ENCODE data around the gene PLD4.
"Not testable (repeated sequence)": the region's sequence is repeated elsewhere in the genome, so short reads cannot be mapped to it uniquely, and the experiment has no call there.

DNA sequence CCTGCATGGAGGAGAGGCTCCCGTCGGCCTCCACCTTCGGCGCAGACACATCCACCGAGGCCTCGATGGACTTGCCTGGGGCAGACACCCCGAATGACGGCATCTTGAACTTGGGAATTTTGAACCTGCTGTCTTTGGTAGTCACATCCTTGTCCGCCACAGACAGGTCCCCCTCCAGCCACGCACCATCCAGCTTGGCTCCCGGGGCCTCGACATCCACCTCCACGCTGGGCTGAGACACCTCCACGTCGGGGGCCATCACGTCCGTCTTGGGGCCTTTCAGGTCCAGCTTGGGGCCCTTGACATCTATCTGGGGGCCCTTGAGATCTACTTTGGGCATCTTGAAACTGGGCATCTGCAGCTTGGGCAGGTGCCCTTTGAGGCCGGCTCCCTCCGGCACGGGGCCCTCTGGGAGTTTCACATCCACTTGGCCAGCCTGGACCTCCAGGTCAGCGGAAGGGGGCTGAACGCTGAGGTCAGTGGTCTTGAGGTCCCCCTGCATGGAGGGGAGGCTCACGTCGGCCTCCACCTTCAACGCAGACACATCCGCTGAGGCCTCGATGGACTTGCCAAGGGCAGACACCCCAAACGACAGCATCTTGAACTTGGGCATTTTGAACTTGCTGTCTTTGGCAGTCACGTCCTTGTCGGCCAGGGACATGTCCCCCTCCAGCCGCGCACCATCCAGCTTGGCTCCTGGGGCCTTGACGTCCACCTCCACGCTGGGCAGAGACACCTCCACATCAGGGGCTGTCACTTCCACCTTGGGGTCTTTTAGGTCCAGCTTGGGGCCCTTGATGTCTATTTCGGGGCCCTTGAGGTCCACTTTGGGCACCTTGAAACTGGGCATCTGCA is 23.4 kb downstream of the PLD4 start:
- TF ChIP-seq, protein P1, sequence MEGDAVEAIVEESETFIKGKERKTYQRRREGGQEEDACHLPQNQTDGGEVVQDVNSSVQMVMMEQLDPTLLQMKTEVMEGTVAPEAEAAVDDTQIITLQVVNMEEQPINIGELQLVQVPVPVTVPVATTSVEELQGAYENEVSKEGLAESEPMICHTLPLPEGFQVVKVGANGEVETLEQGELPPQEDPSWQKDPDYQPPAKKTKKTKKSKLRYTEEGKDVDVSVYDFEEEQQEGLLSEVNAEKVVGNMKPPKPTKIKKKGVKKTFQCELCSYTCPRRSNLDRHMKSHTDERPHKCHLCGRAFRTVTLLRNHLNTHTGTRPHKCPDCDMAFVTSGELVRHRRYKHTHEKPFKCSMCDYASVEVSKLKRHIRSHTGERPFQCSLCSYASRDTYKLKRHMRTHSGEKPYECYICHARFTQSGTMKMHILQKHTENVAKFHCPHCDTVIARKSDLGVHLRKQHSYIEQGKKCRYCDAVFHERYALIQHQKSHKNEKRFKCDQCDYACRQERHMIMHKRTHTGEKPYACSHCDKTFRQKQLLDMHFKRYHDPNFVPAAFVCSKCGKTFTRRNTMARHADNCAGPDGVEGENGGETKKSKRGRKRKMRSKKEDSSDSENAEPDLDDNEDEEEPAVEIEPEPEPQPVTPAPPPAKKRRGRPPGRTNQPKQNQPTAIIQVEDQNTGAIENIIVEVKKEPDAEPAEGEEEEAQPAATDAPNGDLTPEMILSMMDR (conservative IDR thresholded peaks at IDR 0.05 in 1 of 2, IDR thresholded peaks at IDR 0.05 in 1 of 2; ENCODE audit: low read depth in 1 of 2, low read length in 2 of 2): not testable (repeated sequence)
- TF ChIP-seq EZH2 (IDR thresholded peaks at IDR 0.05; ENCODE audit: low read length, missing control alignments): not testable (repeated sequence)

All from fibroblast of lung (primary cell).